ENCODE data around the gene FCRL5. TPM values are rescaled to one million over a fixed set of nuclear protein-coding genes. Genes with fewer than 3 reads are reported as not detected.
"Not testable (repeated sequence)": the region's sequence is repeated elsewhere in the genome, so short reads cannot be mapped to it uniquely, and the experiment has no call there.

FCRL5 gene
- polyA plus RNA-seq, 3 donors, result 0.09 to 0.23 (median 0.16) TPM

DNA sequence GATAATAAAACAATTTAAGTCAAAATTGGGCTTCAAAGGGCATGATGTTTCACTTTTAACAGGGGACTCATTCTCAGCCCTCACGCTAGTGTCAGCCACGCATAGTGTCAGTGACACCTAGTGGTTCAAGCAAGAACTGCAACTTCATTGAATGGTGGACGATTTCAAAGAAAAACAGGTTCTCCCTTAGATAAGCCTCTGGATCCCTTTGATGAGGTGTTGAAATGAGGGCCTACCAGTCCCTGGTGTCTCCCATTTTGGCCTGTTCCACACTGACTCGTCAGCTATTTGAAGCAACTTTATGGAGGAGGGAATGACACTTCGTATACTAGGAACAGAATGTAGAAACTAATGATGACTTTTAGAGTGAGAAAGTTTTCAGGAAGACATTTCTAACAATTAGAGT, 56.2 kb downstream of the FCRL5 start:
- peak in 3 of 11 donors; percentile 17 to 22 (median 20) for DNase-seq (ENCODE audit: extremely low read depth in 1 of 11, low read depth in 9 of 11, low spot score in 4 of 11)

DNA sequence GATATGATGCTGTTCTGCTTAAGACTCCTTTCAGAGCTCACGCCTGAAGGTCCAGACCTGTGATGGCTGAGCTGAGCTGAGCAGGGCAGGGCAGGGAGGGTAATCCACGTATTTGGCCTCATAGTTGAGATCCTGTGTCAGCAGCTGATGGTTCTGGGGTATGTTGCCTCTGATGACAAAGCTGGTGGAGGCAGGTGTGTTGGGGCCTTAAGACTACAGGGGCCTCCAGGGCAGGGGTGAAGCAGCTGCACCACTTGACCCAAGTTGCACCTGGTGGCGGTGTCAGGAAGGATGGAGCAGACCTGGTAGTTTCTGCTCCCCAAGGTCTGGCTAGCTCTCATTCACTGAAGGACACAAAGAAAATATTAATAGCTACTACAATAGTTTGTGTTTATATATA, 57.0 kb downstream of the FCRL5 start:
- no peak for DNase-seq (ENCODE audit: extremely low read depth in 1 of 11, low read depth in 9 of 11, low spot score in 4 of 11)

DNA sequence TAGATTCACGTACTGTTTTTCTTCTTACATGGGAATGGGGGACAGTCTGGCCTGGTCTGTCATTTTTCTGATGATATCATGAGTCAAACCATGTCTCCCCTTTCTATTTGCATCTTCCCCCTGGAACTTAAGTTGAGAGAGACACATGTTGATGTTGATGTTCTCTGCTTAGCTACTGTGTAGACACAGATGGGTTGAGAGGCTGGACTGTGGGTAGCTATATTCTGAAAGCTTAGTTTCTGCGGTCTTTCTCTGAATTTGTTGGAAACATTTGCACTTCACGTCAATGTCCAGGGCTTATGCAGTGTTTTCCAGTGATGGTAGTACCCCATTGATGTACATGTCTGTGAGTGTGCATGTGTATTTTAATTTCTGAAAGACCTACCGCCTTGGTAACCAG, 58.2 kb downstream of the FCRL5 start:
- no peak for DNase-seq (ENCODE audit: extremely low read depth in 1 of 11, low read depth in 9 of 11, low spot score in 4 of 11)

DNA sequence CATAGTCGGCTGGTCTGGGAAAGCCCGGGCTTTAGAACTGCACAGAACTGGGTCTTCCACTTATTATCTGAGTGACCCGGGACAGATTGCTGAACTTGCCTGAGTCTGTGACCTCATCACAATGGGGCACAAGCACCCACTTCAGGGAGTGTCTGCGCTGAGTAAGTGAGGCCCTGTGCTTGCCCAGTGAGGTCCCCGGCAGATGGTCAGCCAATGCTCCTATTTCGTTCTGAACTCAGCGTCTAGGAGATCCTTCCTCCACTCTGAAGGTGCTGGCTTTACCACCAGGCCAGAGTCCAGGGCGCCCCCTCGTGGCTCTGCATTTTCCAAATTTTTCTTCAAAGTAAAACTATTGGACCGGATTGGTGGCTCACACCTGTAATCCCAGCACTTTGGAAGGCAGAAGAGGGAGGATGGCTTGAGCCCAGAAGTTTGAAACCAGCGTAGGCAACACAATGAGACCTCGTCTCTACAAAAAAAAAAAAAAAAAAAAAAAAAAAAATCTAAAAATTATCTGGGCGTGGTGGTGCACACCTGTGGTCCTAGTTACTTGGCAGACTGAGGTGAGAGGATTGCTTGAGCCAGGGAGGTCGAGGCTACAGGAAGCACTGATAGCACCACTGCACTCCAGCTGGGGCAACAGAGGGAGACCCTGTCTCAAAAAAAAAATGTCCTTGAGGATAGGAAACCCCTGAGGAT, 61.7 kb downstream of the FCRL5 start:
- peak in 5 of 11 donors; percentile 25 to 48 (median 31) for DNase-seq (ENCODE audit: extremely low read depth in 1 of 11, low read depth in 9 of 11, low spot score in 4 of 11)

DNA sequence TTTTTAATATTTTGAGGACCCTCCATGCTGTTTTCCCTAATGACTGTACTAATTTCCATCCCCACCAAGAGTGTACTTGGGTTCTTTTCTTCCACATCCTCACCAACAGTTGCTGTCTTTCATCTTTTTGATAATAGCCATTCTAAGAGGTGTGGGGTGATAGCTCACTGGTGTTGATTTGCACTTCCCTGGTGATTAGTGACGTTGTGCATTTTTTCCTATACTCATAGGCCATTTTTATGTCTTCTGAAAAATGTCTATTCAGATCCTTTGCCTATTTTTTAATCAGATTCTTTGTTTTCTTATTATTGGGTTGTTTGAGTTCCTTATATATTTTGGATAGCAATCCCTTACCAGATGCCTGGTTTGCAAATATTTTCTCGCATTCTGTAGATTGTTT, 64.2 kb downstream of the FCRL5 start:
- no peak for DNase-seq (ENCODE audit: extremely low read depth in 1 of 11, low read depth in 9 of 11, low spot score in 4 of 11)

DNA sequence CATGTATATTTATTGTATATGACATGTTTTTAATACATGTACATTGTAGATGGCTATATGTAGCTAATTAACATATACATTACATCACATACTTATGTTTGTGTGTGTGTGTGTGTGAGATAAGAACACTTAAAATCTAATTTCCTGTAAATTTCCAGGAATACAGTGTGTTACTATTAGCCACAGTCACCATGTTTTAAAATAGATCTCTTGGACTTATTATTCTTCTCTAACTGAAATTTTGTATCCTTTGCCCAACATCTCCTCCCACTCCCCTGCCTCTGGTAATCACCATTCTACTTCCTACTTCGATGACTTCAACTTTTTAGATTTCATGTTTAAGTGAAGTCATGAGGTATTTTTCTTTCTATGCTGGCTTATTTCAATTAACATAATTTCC, 64.8 kb downstream of the FCRL5 start:
- DNase-seq (ENCODE audit: extremely low read depth in 1 of 11, low read depth in 9 of 11, low spot score in 4 of 11), result no peak

DNA sequence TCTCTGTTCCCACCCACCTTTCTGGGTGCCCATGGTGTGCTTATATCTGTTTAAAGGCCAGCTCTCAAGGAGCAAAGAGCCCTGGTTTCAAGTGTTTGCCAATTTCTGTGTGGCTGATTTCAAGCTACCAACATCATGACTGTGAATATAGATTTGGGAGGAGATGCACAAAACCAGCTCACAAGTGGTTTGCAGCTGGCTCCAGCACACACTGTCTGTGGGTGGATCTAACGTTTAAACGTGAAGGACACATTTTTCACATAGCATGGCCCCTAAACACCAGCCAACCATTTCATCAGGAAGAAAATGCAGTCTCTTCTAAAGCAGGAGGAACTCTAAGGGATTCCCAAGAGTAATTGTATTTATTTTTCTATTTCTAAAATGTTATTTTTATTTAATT, 65.2 kb downstream of the FCRL5 start:
- DNase-seq (ENCODE audit: extremely low read depth in 1 of 11, low read depth in 9 of 11, low spot score in 4 of 11), result no peak

DNA sequence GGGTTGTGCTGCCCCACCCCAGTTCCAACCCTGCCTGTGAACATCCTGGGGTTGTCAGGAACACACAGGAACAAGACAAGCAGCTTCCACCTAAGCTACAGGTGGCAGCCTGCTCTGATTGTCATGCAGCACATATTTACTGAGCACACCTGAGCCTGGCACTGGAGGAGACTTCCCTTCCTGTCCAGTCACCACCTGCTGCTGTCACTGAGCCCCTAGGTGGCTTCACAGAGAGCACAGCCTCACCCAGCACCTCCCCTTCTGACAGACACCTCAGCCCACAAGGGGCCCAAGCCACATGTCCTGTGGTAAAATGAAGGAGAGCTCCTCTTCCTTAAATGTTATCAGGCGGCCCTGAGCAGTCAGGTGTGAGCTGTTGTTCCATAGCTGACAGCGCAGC, 65.9 kb downstream of the FCRL5 start:
- not testable (repeated sequence) for DNase-seq (ENCODE audit: extremely low read depth in 1 of 11, low read depth in 9 of 11, low spot score in 4 of 11)

DNA sequence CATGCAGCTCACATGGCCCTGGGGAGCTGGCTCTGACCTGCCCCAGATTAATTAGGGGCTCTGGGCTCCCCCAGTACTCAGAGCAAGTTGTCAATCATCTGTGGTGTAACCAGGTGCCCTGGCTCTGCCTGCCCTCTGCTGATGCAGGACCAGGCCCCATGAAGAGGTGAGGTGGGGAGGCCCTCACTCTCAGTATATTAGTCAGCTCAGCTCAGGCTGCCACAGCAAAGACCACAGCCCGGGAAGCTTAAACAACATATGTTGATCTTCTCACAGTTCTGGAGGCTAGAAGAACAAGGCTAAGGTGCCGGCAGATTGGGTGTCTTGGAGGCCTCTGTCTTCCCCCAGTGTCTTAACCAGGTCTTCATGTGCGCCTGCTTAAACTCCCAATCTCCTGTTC, 66.5 kb downstream of the FCRL5 start:
- no peak for DNase-seq (ENCODE audit: extremely low read depth in 1 of 11, low read depth in 9 of 11, low spot score in 4 of 11)

DNA sequence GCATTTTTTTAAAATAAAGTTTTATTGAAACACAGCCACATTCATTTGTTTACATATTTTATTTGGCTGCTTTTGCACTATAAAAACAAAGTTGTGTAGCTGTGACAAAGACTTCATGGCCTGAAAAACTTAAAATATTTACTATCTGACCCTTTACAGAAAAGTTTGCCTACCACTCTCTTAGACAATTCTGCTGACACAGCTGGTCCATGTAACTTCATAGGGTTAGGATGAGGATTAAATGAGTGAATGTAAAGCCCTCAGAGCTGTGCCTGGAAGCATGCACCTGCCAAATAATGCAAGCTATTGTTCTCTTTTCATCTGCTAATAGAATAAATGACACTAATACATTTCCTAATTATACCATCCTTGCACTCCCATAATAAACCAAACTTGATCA, 67.7 kb downstream of the FCRL5 start:
- DNase-seq (ENCODE audit: extremely low read depth in 1 of 11, low read depth in 9 of 11, low spot score in 4 of 11), result no peak

DNA sequence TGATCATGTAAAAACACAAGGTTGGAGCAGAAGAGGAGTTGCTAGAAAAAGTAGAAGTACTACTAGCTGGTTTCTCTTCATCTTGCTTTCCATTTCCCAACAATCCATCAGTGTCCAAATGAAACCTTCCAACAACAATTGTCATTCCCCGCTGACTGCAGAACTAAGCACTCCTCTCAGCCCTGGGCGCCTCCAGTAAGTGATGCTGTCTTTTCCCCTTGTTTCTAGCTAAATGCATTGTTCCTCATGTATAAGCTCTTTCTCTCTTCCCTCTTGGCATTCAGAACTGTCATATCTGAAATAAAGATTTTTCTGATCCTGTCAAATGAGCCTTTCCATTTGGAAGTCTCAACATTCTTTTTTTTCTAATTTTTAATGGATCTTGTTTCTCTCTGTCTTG, 68.7 kb downstream of the FCRL5 start:
- no peak for DNase-seq (ENCODE audit: extremely low read depth in 1 of 11, low read depth in 9 of 11, low spot score in 4 of 11)

DNA sequence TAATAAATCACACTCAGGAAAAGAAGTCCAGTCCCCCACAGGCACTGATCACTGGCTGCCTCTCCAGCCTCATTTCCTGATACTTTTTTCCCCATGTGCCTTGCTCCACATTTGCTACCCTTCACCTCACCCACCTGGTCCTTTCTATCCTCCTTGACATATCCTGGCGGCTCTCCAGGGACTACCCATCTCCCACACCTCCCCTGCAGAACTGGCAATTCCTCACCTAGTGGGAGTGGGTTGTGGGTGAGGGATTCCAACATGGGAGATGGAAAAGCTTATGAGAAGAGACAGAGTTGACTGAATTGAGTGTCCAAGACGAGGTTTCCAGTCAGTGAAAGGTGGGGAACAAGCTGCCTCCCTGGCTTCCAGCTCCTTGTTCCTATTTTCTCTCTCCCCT, 69.6 kb downstream of the FCRL5 start:
- DNase-seq (ENCODE audit: extremely low read depth in 1 of 11, low read depth in 9 of 11, low spot score in 4 of 11), result no peak

DNA sequence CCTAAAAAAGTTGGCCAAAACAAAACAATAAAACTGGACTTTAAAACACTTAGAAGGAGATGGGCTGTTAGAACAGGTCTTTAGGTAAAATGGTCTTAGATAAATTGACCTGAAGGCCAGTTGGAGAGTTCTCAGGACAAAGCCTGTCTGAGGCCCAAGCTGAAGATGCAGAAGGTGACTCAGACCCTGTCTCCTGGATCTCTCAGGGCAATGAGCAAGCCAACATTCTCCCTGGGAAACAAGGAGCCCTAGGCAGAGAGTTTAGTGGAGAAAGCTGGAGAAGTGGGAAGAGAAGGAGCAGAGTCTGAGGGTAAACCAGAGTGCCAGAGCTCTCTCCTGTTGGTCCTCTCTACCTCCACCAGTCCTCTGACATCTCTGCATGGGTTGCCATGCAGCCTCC, 70.1 kb downstream of the FCRL5 start:
- DNase-seq (ENCODE audit: extremely low read depth in 1 of 11, low read depth in 9 of 11, low spot score in 4 of 11), result no peak

DNA sequence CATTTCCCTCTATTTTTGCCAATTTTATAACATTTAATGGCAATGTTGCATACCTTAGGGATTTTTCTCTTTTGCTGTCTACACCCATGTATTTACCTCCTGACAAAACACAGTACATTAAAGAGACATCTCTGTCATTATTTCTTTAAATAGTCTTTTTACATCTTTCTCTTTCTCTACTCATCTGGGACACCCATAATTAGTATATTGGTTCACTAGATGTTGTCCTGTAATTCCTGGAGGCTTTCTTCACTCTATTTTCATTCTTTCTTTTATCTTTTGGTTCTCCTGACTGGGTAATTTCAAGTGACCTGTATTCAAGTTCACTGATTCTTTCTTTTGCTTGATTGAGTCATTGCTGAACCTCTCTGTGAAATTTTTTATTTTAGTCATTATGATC, 74.3 kb downstream of the FCRL5 start:
- no peak for DNase-seq (ENCODE audit: extremely low read depth in 1 of 11, low read depth in 9 of 11, low spot score in 4 of 11)

DNA sequence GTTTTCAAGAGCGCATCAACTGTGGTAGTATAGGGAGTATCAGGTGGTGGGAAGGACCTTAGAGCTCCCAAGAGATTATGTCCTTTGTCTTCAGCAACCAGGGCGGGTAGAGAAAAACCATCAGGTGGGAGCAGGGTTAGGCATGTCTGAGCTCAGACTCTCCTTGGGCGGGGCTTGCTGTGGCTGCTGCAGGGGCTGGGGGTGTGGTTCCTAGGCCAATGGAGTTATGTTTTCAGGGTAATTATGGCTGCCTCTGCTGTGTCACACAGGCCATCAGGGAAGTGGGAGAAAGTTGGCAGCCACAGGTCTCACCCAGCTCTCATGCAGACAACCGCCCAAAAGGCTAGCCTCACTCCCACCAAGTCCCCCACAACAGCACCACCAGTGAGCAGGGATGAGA, 74.9 kb downstream of the FCRL5 start:
- DNase-seq (ENCODE audit: extremely low read depth in 1 of 11, low read depth in 9 of 11, low spot score in 4 of 11), result no peak

DNA sequence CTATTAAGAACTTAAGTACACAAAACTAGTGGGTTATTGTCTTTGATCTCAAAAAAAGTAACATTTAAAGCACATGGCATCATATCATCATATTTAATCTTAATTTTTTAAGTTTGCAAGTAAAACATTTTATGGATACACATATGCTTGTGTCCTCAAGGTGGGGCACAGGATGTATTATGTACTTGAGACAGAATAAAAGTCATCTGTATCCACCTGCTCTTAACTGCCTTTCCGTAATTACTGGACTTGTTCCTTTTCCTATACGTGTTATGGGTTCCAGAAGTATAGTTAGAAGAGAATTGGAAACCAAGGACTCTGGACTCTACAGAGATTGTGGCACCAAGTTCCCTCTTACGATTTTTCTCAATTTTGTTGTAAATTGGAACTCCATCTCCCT, 79.4 kb downstream of the FCRL5 start:
- DNase-seq (ENCODE audit: extremely low read depth in 1 of 11, low read depth in 9 of 11, low spot score in 4 of 11), result no peak

DNA sequence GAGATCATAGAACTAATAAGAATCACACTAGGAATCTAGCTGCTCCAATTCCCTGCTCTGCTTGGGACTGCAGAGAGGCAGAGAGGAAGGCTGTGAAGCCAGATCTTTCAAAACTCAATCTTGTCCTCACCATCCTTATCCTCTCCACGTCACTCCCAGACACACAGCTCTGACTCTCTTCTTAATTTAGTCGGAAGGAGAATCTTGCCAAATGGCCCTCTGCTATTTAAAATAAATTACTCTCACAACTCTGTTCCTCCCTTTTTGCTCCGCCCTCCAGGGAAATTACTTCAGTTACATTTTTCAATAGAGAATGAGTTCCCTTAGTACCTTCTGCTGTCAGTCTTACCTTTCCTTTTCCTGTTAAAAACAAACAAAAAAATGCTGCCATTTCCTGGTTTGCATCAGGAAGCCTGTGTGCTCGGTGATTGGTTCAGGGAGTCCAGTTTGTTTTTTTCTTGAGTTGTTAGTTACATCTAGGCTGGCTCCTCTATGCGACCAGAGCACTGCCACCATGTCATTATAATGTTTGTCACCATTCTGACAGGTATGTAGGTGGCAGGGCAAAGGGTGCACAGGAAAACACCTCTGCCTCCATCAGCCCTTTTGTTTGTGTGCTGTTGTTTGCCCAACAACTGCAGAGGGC, 80.1 kb downstream of the FCRL5 start:
- no peak for DNase-seq (ENCODE audit: extremely low read depth in 1 of 11, low read depth in 9 of 11, low spot score in 4 of 11)

DNA sequence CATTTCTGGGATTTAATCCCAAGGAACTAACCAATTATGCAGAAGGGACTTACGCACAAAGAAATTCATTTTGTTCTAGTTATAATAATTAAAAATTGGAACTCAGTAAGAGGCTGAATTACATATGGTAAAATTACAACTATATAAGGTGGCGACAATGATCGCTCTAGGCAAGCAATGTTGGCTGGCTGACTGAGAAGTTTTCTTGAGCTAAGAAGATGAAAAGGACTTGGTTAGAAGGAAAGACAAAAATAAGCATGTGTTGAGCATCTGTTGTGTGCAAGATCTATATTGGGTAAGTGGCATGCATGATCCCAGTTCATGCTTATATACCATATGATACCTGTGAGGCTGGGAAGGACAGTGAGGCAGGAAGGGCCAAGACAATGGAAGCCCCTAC, 80.8 kb downstream of the FCRL5 start:
- DNase-seq (ENCODE audit: extremely low read depth in 1 of 11, low read depth in 9 of 11, low spot score in 4 of 11), result no peak

DNA sequence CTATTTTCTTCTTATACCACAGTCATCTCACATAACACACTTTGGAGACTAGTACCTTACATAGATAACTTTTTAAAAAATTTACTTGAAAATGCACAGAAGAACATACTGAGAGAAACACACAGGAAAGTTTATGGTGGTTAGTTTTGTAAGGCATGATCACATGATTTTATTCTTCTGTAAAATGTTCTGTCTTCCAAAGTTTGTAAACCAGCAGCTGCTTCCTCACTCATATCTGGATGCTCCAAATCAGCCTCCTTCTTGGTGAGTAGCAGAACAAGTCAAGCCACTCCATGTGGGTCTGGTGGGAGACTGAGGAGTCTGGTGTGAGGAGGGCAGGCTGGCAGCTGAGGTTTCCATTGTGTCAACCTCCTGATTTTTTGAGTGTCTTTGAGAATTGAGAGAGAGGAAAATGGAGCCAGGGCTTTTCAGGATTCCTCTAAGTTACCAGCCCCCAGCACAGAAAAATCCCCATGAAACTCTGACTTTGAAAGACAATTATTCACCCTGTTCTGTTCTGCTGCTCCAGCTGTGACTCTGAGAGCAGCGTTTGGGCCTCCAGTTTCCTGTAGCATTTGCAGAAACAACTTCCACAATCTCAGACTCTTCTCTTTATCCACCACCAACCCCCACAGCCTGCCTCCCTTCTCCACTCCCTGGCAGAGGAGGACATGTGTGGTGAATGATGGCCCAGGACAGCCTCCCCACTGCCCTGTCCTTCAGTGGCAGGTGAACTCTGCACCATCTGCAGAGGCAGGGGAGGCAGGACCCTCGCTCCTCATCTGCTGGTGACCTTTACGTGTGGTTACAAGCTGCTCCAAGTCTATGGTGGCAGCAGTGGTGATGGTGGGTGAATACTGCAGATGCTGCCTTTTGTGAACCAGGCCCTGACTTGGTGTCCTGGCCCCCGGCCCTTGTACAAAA, 82.3 kb downstream of the FCRL5 start:
- no peak for DNase-seq (ENCODE audit: extremely low read depth in 1 of 11, low read depth in 9 of 11, low spot score in 4 of 11)

DNA sequence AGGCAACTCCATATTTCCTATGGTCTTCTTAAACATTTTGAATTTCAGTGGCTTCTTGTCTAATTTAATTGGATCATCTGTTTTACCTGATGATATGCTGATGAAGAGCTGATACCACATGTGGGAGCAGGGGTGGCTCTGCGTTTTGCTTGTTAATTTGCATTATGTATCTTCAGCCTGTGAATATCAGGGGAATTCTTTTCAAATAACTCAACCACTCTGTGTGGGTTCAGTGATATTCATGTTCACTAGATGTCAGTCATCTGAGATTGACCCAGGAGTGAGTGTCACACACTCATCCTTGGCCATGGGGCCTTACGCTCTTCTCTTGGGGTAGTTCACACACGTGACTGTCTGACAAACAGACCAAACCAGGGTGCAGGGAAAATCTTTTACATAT, 83.0 kb downstream of the FCRL5 start:
- DNase-seq (ENCODE audit: extremely low read depth in 1 of 11, low read depth in 9 of 11, low spot score in 4 of 11), result no peak
